HepG2 (cell line): ENCODE measurements around the gene NCOA1. TPM values are rescaled to one million over a fixed set of nuclear protein-coding genes. Genes with fewer than 3 reads are reported as not detected.

Experiments used
- ATAC-seq: fragments of 200-7000 bp; cut with Tn5 transposase; 3 replicates; pipeline ENCODE4 v1.9.1; 2020; ENCODE audit warnings: mild to moderate bottlenecking, moderate library complexity
- BruUV-seq: library from RNA; stranded (reverse); fragments of 400-500 nt; replicated peaks from 2 replicates; lab custom pipeline; 2021; lab: Mats Ljungman, UMichigan
- CTCF ChIA-PET: fragments of 300-600 bp; formaldehyde crosslinking; extraction: SDS; loops from one replicate; lab custom pipeline; 2021; ENCODE audit warnings: low total read pairs, inconsistent platforms, low intra/inter-chr PET ratio; lab: Yijun Ruan, JAX
- POLR2A ChIA-PET: fragments of 350-600 bp; sonication (Branson Sonifier 250); formaldehyde crosslinking; loops from one replicate; lab custom pipeline; 2020; ENCODE audit warnings: antibody characterized with exemption, inconsistent platforms; lab: Yijun Ruan, JAX
- DNase-seq: peaks from one replicate; pipeline ENCODE4 v3.0.0-alpha.2; 2015; ENCODE audit warnings: low spot score
- FAIRE-seq: peaks from 3 replicates; lab custom pipeline; 2011; peaks lifted over from hg19 to GRCh38; lab: Jason Lieb, UNC
- H2AFZ ChIP-seq: one replicate; pipeline ENCODE4 v1.6.1; 2011; ENCODE audit warnings: low read length, inconsistent platforms
- H3K27ac ChIP-seq: fragments of 300-600 bp; 3 replicates; pipeline ENCODE4 v1.8.0; 2011; ENCODE audit warnings: mixed run types, mild to moderate bottlenecking, mixed read lengths, low read length, inconsistent platforms; ENCODE audit not compliant: insufficient read depth; ENCODE audit errors: extremely low read length
- H3K27me3 ChIP-seq, 2 experiments: fragments of 200-600 bp in 1 of 2; 2 replicates in 1 of 2; 3 replicates in 1 of 2; pipeline versions ENCODE4 v1.6.0 to v1.8.0; 2011; ENCODE audit warnings: low read length in 2 of 2, mild to moderate bottlenecking in 2 of 2, moderate library complexity in 2 of 2, inconsistent platforms in 1 of 2; ENCODE audit not compliant: insufficient read depth in 2 of 2, control insufficient read depth in 1 of 2
- H3K36me3 ChIP-seq, 2 experiments: fragments of 200-600 bp in 1 of 2; replicated peaks in 1 of 2; 2 replicates in 1 of 2; 3 replicates in 1 of 2; pipeline versions ENCODE4 v1.5.1 to v1.8.0; 2011; ENCODE audit warnings: low read length in 2 of 2, inconsistent platforms in 1 of 2; ENCODE audit not compliant: insufficient read depth in 2 of 2, control insufficient read depth in 1 of 2
- H3K4me1 ChIP-seq: 2 replicates; pipeline ENCODE4 v1.5.1; 2012; ENCODE audit warnings: low read length, inconsistent platforms; ENCODE audit not compliant: insufficient read depth
- H3K4me2 ChIP-seq: 2 replicates; pipeline ENCODE4 v1.6.0; 2011; ENCODE audit warnings: low read depth, low read length, inconsistent platforms
- H3K4me3 ChIP-seq, 3 experiments: fragments of 200-600 bp in 1 of 3; sonication (generic), shearing (Covaris generic) in 1 of 3; replicated peaks in 1 of 3; 2 replicates each; pipeline ENCODE4 v1.5.1; 2011 to 2016; ENCODE audit warnings: low read length in 3 of 3, inconsistent platforms in 2 of 3, low read depth in 2 of 3, mild to moderate bottlenecking in 2 of 3, control low read depth in 1 of 3, mixed read lengths in 1 of 3; ENCODE audit not compliant: insufficient read depth in 1 of 3
- H3K79me2 ChIP-seq: one replicate; pipeline ENCODE4 v1.6.1; 2011; ENCODE audit warnings: low read length, inconsistent platforms; ENCODE audit not compliant: insufficient read depth
- H3K9ac ChIP-seq: 2 replicates; pipeline ENCODE4 v1.6.0; 2011; ENCODE audit warnings: mild to moderate bottlenecking, low read depth, low read length, inconsistent platforms; ENCODE audit not compliant: insufficient read depth
- H3K9me3 ChIP-seq: 2 replicates; pipeline ENCODE4 v1.5.1; 2012; ENCODE audit warnings: mild to moderate bottlenecking, low read length
- H4K20me1 ChIP-seq: 2 replicates; pipeline ENCODE4 v1.6.0; 2011; ENCODE audit warnings: inconsistent platforms, mild to moderate bottlenecking, low read length, moderate library complexity; ENCODE audit not compliant: insufficient read depth
- BCL6 ChIP-seq: IDR thresholded peaks from 2 replicates; pipeline ENCODE4 v1.6.1; 2016; ENCODE audit warnings: missing genetic modification reagents, missing compliant biosample characterization
- CREM ChIP-seq, 2 experiments: sonication (generic) in 1 of 2; formaldehyde crosslinking in 1 of 2; IDR thresholded peaks; 2 replicates each; pipeline versions ENCODE4 v1.4.0 to v1.6.1; 2016 to 2020; ENCODE audit warnings: antibody characterized with exemption in 1 of 2, mild to moderate bottlenecking in 1 of 2, missing genetic modification reagents in 1 of 2
- EHMT2 ChIP-seq: fragments of 200-600 bp; sonication (generic); IDR thresholded peaks from 2 replicates; pipeline ENCODE4 v1.7.0; 2017; ENCODE audit warnings: antibody characterized with exemption, low read depth, low read length, borderline replicate concordance
- HOXA7 ChIP-seq: sonication (generic); formaldehyde crosslinking; IDR thresholded peaks from 2 replicates; pipeline ENCODE4 v1.8.1; 2022; ENCODE audit warnings: mild to moderate bottlenecking, missing genetic modification reagents, moderate library complexity
- HOXD1 ChIP-seq: sonication (generic); formaldehyde crosslinking; IDR thresholded peaks from 2 replicates; pipeline ENCODE4 v1.5.0; 2020; ENCODE audit warnings: missing genetic modification reagents
- KLF11 ChIP-seq: IDR thresholded peaks from 2 replicates; pipeline ENCODE4 v1.6.1; 2016; ENCODE audit warnings: missing compliant biosample characterization
- MIER3 ChIP-seq: IDR thresholded peaks from 2 replicates; pipeline ENCODE4 v1.6.1; 2016; ENCODE audit warnings: missing compliant biosample characterization, borderline replicate concordance
- NFYB ChIP-seq: sonication (generic); formaldehyde crosslinking; IDR thresholded peaks from 2 replicates; pipeline ENCODE4 v1.4.0; 2020; ENCODE audit warnings: missing genetic modification reagents
- NRL ChIP-seq: sonication (generic); formaldehyde crosslinking; IDR thresholded peaks from 2 replicates; pipeline ENCODE4 v1.5.0; 2020; ENCODE audit warnings: missing genetic modification reagents, mild to moderate bottlenecking, moderate library complexity, borderline replicate concordance
- PAX8 ChIP-seq: sonication (generic); formaldehyde crosslinking; IDR thresholded peaks from 2 replicates; pipeline ENCODE4 v1.8.0; 2022; ENCODE audit warnings: mild to moderate bottlenecking, missing genetic modification reagents, borderline replicate concordance
- SOX5 ChIP-seq: IDR thresholded peaks from 2 replicates; pipeline ENCODE4 v1.6.1; 2016; ENCODE audit warnings: borderline replicate concordance
- THYN1 ChIP-seq: sonication (generic); formaldehyde crosslinking; IDR thresholded peaks from 2 replicates; pipeline ENCODE4 v1.8.1; 2023; ENCODE audit warnings: low read depth, mild to moderate bottlenecking, moderate library complexity, missing genetic modification reagents, borderline replicate concordance
- ZFP90 ChIP-seq: sonication (generic); formaldehyde crosslinking; IDR thresholded peaks from 2 replicates; pipeline ENCODE4 v1.8.0; 2022; ENCODE audit warnings: missing genetic modification reagents, mild to moderate bottlenecking, inconsistent platforms, borderline replicate concordance
- ZNF143 ChIP-seq: sonication (generic); formaldehyde crosslinking; IDR thresholded peaks from 2 replicates; pipeline ENCODE4 v1.4.0; 2020; ENCODE audit warnings: missing genetic modification reagents
- ZNF253 ChIP-seq: sonication (generic); formaldehyde crosslinking; IDR thresholded peaks from 2 replicates; pipeline ENCODE4 v1.8.0; 2022; ENCODE audit warnings: mild to moderate bottlenecking, missing genetic modification reagents, borderline replicate concordance
- ZNF607 ChIP-seq: sonication (generic); formaldehyde crosslinking; IDR thresholded peaks from 2 replicates; pipeline ENCODE4 v1.5.1; 2020; ENCODE audit warnings: missing genetic modification reagents, mild to moderate bottlenecking, borderline replicate concordance
- ZNF747 ChIP-seq: sonication (generic); formaldehyde crosslinking; IDR thresholded peaks from 2 replicates; pipeline ENCODE4 v1.8.1; 2023; ENCODE audit warnings: missing genetic modification reagents, mild to moderate bottlenecking, borderline replicate concordance
- ZNF792 ChIP-seq: IDR thresholded peaks from 2 replicates; pipeline ENCODE4 v1.6.1; 2016
- ZZZ3 ChIP-seq: sonication (generic); formaldehyde crosslinking; IDR thresholded peaks from 2 replicates; pipeline ENCODE4 v1.4.0; 2020; ENCODE audit warnings: missing genetic modification reagents, mild to moderate bottlenecking, borderline replicate concordance
- WGBS: methylation state at CpG from one replicate; pipeline ENCODE4 v1.1.6; 2017; ENCODE audit warnings: low lambda C conversion rate; 5-methylcytosine and 5-hydroxymethylcytosine counted together
- in situ Hi-C: cut with HindIII; loops from 2 replicates; pipeline ENCODE4 v1.10.0; 2017; ENCODE audit warnings: low pct_unique_long_range_greater_than_20kb; ENCODE audit not compliant: extremely low pct_ligation_motif_present
- intact Hi-C: fragments of 100-400 bp; cut with micrococcal nuclease; formaldehyde crosslinking; loops from one replicate; pipeline ENCODE4 v1.10.0; 2022; ENCODE audit not compliant: unreplicated experiment
- polyA plus RNA-seq, 8 experiments: library from polyadenylated mRNA; depleted of rRNA in 3 of 8; stranded (reverse) in 7 of 8; unstranded in 1 of 8; fragments of >200 nt; fragmentation: Illumina TruSeq in 4 of 8; extraction: Trizol in 4 of 8; gene quantifications; 2 replicates each; pipeline versions ENCODE4 v1.2.1 to v1.2.3, GENCODE V29; 2011 to 2016; ENCODE audit warnings: low read depth in 4 of 8, missing spikeins in 1 of 8, mixed read lengths in 1 of 8; ENCODE audit not compliant: insufficient read depth in 1 of 8
- total RNA-seq, 5 experiments: library from RNA; depleted of rRNA; stranded (reverse); fragments of >200 nt; fragmentation: Illumina TruSeq; extraction: Trizol; gene quantifications; 2 replicates each; pipeline ENCODE4 v1.2.3, GENCODE V29; 2016; ENCODE audit warnings: low read depth in 1 of 5
- TF ChIP-seq, protein P1 (sequence below): fragments of 450-650 bp; IDR thresholded peaks from 2 replicates; pipeline ENCODE4 v1.6.1; 2017; ENCODE audit warnings: mild to moderate bottlenecking

NCOA1 gene
- total and polyA plus RNA-seq, 2 of the 13 experiments (the other 11 are each of a cell fraction or from before 2014, with no cell fraction given), result 10.0 to 10.4 TPM

- H3K36me3 ChIP-seq, result no peaks in the 10 kb centered on the region
- no TSS peak for BruUV-seq
- no peak overlapping the region for H3K4me2 ChIP-seq
- H3K27ac ChIP-seq, result no peak overlapping the region
- no peak for FAIRE-seq
- no peak overlapping the region for H3K4me3 ChIP-seq
- ATAC-seq, result no peak
- H3K9me3 ChIP-seq, result no peaks in the 10 kb centered on the region
- no peak overlapping the region for H2AFZ ChIP-seq
- in situ Hi-C loops, result no loop called here
- ChIA-PET CTCF (no interaction called here), POLR2A (no interaction called here)
- H4K20me1 ChIP-seq, result no peaks in the 10 kb centered on the region
- no peak for DNase-seq
- intact Hi-C loops, result no loop called here
- TF ChIP-seq ZNF607 (CRISPR knock-in tag) (no peak), BCL6 (CRISPR knock-in tag) (no peak), ZZZ3 (CRISPR knock-in tag) (no peak), CREM (IDR thresholded peaks at IDR 0.05) (no peak), CREM (CRISPR knock-in tag; IDR thresholded peaks at IDR 0.05) (no peak), HOXD1 (no peak), EHMT2 (no peak), KLF11 (CRISPR knock-in tag) (no peak), NRL (CRISPR knock-in tag) (no peak), SOX5 (no peak), HOXA7 (CRISPR knock-in tag) (no peak), ZNF792 (CRISPR knock-in tag) (no peak), ZNF143 (CRISPR knock-in tag) (no peak), ZNF747 (no peak), ZFP90 (CRISPR knock-in tag) (no peak), PAX8 (CRISPR knock-in tag) (no peak), MIER3 (CRISPR knock-in tag) (no peak), NFYB (no peak), THYN1 (CRISPR knock-in tag) (no peak), ZNF253 (CRISPR knock-in tag) (no peak)
- TF ChIP-seq, protein P1, sequence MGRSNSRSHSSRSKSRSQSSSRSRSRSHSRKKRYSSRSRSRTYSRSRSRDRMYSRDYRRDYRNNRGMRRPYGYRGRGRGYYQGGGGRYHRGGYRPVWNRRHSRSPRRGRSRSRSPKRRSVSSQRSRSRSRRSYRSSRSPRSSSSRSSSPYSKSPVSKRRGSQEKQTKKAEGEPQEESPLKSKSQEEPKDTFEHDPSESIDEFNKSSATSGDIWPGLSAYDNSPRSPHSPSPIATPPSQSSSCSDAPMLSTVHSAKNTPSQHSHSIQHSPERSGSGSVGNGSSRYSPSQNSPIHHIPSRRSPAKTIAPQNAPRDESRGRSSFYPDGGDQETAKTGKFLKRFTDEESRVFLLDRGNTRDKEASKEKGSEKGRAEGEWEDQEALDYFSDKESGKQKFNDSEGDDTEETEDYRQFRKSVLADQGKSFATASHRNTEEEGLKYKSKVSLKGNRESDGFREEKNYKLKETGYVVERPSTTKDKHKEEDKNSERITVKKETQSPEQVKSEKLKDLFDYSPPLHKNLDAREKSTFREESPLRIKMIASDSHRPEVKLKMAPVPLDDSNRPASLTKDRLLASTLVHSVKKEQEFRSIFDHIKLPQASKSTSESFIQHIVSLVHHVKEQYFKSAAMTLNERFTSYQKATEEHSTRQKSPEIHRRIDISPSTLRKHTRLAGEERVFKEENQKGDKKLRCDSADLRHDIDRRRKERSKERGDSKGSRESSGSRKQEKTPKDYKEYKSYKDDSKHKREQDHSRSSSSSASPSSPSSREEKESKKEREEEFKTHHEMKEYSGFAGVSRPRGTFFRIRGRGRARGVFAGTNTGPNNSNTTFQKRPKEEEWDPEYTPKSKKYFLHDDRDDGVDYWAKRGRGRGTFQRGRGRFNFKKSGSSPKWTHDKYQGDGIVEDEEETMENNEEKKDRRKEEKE, result no peak
- no peaks in the 10 kb centered on the region for H3K27me3 ChIP-seq
- WGBS, result 22% methylated on average over 1 of the region's 1 CpG
- no peaks in the 10 kb centered on the region for H3K4me1 ChIP-seq
- H3K9ac ChIP-seq, result no peak overlapping the region
- no peaks in the 10 kb centered on the region for H3K79me2 ChIP-seq
Measured at GRCh38 chr2:24520175-24520574, 29.1 kb downstream of the NCOA1 start.
